Embryonic facial prominence (tissue), 1 donor: Measurements from ENCODE around the gene LCT.
"Not testable (repeated sequence)": the region's sequence is repeated elsewhere in the genome, so short reads cannot be mapped to it uniquely, and the experiment has no call there.

Experiments used
- DNase-seq: peaks from one replicate; pipeline ENCODE4 v3.0.0-alpha.2; 2016; ENCODE audit errors: extremely low spot score

LCT gene

GRCh38 chr2:135797497-135798274, 39.3 kb downstream of the LCT start:
- peak; percentile 6 for DNase-seq

DNA sequence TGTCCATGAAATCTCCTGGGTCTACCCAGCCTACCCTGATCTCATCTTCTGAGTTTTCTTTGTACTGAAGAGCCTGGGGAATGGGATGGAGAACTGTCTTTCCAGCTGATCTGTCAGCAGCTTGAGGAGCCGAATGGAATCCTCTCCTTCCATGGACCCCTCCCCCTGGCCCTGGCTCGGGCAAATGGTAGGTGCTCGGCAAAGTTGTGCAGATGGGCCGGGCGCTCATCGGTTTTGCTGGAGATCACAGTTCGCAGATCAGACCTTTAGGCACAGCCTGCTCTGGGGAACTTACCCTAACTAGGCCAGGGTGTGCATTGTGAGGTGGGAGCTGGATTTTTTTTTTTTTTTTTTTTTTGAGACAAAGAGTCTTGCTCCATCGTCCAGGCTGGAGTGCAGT, 40.4 kb downstream of the LCT start:
- DNase-seq = no peak

- not testable (repeated sequence) for DNase-seq
Observed at GRCh38 chr2:135795641-135796040, 41.3 kb downstream of the LCT start.

DNA sequence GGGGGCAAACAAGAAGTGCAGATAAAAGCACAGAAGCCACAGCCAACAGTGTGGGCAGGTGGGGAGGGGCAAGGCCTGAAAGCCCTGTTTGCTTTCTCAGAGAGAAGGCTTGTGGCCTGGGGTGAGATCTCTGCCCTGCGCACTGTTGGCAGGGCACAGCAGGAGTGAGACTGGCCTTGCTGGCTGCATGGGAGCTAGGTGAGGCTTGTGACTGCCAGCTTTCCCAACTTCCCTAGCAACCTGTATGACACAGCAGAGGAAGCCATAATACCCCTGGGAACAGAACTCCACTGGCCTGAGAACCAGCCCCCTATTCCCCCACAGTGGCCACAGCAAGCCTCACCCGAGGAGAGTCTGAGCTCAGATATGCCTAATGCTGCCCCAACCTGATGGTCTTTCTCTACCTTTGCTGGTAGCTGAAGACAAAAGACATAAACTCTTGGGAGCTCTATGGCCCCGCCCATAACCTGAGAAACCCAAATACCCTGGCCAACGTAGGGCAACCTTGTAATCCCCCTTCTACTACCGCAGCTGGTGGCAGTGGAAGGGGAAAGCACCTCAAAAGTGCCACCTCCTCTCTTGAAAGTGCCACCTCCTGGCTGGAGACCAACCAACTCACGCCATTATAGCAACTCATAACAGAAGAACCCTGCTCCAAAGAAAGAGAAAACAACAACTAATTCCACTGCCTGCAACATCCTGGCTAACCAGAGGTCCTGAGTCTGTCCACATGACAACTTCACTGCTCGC, 44.4 kb downstream of the LCT start:
- DNase-seq = no peak

DNA sequence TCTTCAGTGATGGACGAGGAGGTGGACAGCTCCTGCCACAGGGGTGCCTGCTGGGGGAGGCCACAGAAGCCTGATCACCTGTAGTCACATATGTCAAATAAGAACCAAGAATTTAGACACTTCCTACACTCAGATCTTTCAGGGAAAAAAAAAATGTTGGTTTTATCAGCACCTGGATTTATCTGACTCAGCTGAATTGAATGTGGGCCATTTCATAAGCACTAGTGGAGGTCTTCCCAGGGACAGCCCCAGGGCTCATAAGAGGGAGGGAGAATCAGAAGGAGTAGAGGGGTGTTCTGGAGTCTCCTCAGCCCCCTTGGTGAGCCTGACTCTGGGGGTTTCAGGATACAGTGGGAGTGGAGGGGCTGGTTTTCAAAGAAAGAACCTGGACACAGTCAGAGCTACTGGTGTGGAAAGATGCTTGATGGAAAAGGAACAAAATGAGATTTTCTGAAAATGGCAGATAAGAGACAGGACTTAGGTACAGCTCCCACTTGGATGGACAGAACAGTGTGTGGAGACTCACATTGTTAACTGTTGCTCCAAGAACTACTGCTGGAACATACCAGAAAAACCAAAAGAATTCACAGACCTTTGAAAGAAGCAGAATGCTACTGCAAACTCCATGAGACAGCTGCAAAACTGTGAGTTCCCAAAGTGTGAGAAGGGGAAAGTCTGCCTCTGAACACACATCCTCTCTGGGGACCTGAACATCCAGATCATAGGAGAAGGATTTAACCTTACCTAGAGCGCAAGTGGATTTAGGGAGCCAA, 45.4 kb downstream of the LCT start:
- DNase-seq = no peak

GRCh38 chr2:135790423-135790822, 46.6 kb downstream of the LCT start:
- no peak for DNase-seq

DNA sequence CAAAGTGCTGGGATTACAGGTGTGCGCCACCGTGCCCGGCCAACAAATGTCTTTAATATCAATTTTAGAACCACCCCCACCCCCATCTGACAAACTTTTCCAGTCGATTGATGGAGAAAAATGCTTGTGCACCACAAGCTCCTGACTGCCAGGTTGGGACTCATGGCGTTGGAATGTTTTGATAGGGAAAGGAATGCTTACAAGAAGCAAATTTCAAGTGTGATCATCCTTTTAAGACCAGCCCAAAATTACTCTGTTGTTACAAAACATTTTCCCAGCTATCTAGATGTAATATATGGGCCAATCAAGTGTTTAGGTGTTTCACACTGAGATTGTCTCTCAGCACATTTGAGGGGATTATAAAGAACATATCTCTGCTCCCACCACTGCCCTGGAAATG, 50.2 kb downstream of the LCT start:
- DNase-seq = no peak

- no peak for DNase-seq
Observed at GRCh38 chr2:135785032-135785431, 52.0 kb downstream of the LCT start.

- no peak for DNase-seq
Observed at GRCh38 chr2:135783439-135783838, 53.5 kb downstream of the LCT start.

GRCh38 chr2:135782231-135782630, 54.8 kb downstream of the LCT start:
- DNase-seq = no peak

DNA sequence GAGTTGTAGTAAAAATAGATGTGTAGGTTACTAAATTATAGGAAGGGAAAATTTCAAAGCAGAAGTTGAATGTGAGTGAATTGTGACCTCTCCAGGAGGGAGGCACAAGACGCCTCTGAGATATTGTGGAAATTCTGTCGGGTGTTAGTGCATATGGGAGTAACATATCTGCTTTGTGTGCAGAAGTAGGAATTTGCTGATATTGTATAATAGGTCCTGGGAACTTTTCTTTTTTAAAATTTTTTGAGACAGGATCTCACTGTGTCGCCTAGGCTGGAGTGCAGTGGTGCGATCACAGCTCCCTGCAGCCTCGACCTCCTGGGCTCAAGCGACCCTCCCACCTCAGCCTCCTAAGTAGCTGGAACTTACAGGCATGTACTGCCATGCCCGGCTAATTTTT, 60.6 kb downstream of the LCT start:
- DNase-seq = no peak

DNA sequence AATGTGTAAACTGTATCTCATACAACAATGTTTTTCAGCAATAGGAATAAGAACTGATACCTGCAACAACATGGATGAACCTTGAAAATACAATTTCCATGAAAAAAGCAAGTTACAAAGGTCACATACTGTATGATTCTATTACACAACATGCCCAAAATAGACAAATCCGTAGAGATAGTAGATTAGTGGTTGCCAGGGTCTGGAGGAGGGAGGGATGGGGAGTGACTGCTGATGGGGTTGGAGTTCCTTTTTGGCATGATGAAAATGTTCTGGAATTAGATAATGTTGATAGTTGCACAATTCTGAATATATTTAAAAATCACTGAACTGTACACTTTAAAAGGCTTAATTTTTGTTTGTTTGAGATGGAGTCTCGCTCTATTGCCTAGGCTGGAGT, 61.6 kb downstream of the LCT start:
- no peak for DNase-seq

GRCh38 chr2:135773917-135774316, 63.1 kb downstream of the LCT start:
- no peak for DNase-seq

DNA sequence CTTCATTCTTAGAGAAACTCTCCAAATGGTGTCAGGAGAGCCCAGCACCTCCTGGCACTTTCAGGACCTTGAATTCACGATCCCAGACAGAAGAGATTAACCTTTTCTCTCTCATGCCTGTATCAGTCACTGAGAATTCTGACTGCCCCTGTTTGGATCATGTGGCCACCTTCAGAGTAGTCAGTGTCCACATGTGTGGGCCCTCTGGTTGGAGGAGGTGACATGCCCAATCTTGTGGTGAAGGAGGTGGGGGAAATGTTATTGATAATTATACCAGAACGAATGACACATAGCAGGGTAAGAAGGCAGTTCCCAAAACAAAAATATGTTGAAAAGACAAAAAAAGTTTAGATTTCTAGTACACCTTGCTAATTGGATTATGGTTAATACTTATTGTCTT, 63.7 kb downstream of the LCT start:
- no peak for DNase-seq

- no peak for DNase-seq
Observed at GRCh38 chr2:135768863-135769262, 68.1 kb downstream of the LCT start.

GRCh38 chr2:135762530-135762929, 74.5 kb downstream of the LCT start:
- DNase-seq = no peak

- no peak for DNase-seq
Observed at GRCh38 chr2:135762022-135762421, 75.0 kb downstream of the LCT start.

GRCh38 chr2:135756692-135757091, 80.3 kb downstream of the LCT start:
- no peak for DNase-seq

GRCh38 chr2:135755573-135755972, 81.4 kb downstream of the LCT start:
- DNase-seq = no peak

DNA sequence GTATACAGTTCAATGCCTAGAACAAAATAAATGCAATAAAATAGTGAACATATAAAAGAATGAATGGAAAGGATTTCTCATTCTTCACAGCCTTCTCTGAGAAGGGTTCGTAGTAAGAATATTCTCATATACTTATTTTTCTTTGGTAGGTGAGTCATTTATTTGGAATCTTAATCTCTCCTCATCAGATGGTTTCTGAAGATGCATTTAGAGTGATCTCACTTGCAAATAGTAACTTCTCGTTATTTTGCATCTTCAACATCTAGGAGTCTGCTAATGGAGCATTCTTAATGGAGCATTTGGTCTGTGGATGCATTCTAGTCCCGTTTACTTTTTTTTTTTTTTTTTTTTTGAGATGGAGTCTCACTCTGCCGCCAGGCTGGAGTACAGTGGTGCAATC, 91.4 kb downstream of the LCT start:
- DNase-seq = no peak

DNA sequence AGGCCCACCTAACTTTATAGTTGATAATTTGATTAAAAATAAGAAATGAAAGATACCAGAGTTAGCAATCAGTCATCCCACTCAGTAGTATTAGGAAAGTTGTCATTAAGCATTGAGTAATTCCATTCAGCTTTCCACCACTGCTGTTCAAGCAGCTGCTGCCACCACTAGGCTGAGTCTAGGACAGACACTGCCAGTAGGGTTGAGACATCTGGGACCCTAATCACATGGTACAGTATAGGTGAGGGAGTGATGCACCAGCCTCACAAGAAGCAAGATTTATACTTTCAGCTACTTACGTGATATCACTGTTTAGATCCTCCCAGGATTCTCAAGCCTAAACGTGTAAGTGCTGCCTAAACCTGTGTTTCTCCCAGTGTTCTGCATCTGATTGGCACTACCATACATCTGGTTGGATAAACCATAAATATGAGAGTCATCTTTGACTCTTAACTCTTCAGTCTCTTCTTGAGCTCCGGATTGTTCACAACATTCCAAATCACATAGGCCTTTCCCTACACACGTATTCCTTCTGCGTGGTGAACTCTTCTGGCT, 92.1 kb downstream of the LCT start:
- DNase-seq = no peak

- DNase-seq = no peak
Observed at GRCh38 chr2:135743860-135744259, 93.1 kb downstream of the LCT start.
